GM12873 (cell line): ENCODE measurements around the gene LRP1B.

Source experiments
- TF ChIP-seq, protein P1 (sequence below): IDR thresholded peaks from 2 replicates; pipeline ENCODE4 v1.5.1; 2012; ENCODE audit warnings: low read depth, mild to moderate bottlenecking, moderate library complexity, low read length, control low read depth; ENCODE audit not compliant: insufficient read depth; ENCODE audit errors: missing control alignments

LRP1B gene

DNA sequence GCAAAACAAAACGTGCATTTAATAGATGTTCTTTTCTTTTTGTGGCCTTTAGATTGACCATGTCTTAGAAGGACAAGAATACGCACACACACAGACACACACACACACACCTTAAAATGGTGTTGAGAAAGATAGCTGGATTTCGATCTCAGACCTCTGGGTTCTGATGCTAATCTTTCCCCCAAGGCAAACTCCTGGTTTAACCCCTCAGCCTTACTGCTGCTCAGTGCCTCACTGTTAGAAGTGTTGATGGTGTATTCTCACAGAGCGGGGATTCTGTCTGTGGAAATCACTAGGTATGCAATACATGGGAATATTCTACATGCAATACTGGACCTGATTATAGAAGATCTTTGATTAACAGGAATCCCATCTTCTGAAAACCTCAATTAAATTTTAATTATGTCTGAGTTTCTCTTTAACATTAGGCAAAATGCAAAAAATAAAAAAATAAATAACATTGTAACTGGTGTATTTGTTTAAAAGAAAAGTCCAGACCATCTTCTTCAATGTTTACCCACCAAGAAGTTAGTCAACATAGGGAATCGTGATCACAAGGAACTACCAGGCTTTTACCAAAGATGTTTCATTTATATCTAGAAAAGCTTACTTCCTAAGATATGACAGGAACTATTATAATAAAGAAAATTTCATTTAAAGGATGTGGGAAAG is 613.5 kb downstream of the LRP1B start:
- TF ChIP-seq, protein P1, sequence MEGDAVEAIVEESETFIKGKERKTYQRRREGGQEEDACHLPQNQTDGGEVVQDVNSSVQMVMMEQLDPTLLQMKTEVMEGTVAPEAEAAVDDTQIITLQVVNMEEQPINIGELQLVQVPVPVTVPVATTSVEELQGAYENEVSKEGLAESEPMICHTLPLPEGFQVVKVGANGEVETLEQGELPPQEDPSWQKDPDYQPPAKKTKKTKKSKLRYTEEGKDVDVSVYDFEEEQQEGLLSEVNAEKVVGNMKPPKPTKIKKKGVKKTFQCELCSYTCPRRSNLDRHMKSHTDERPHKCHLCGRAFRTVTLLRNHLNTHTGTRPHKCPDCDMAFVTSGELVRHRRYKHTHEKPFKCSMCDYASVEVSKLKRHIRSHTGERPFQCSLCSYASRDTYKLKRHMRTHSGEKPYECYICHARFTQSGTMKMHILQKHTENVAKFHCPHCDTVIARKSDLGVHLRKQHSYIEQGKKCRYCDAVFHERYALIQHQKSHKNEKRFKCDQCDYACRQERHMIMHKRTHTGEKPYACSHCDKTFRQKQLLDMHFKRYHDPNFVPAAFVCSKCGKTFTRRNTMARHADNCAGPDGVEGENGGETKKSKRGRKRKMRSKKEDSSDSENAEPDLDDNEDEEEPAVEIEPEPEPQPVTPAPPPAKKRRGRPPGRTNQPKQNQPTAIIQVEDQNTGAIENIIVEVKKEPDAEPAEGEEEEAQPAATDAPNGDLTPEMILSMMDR, result no peak

- TF ChIP-seq, protein P1, result no peak
These were observed 614.9 kb downstream of the LRP1B start for GRCh38 chr2:141515931-141516330.

- TF ChIP-seq, protein P1, result no peak
These were observed 617.0 kb downstream of the LRP1B start for GRCh38 chr2:141513853-141514252.

DNA sequence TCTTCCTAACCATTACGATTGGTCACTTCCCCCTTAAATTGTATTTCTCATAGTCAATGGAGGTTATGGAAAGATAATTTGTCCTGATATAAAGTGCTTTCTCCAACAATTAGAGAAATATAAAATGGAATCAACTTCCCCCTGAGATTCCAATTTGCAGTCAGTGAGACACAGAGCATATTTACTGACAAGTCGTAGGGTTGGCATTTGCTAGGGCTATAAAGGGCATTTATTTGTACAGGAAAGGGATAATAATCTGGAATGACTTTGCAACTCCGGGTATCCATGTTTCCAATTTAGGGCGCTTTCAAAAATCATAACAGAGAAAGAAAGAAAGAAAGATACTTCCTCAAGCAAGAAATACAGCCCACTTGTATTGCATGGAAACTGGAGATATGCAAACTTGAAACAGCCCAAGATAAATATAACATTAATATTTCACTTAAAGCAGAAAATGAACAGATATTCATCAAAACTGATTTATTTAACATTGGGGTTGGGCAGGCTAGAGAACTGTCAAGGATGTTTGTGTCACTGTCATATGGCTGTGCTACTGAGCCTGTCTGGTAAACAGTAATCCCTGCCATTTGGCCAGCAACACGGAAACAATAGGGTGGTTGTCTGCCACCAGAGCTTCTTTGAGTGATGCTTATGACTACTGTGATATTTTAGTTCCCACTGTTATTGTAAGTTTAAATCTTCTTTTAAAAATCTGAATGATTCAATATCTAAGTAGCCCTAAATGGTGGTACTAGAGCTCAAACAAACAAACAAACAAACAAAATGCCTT is 621.8 kb downstream of the LRP1B start:
- TF ChIP-seq, protein P1, result no peak

- TF ChIP-seq, protein P1, result no peak
These were observed 622.6 kb downstream of the LRP1B start for GRCh38 chr2:141508086-141508752.

DNA sequence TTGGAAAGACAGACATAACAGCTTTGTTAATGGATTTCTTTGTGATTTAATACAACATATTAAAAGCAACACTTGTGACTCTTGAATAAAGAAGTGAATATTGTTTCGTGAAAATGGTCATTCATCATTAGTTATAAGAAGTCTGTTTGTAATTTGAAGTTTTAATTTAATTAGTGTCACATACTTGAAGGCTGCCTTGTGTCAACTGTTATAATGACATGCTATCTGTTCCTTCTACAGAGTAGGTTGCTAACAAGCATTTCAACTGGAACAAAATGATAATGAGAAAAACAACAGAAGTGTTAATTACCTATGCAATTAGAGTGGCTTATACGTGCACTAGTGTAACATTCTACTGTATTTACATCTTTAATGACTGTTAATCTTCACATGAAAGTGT is 624.7 kb downstream of the LRP1B start:
- TF ChIP-seq, protein P1, result no peak

DNA sequence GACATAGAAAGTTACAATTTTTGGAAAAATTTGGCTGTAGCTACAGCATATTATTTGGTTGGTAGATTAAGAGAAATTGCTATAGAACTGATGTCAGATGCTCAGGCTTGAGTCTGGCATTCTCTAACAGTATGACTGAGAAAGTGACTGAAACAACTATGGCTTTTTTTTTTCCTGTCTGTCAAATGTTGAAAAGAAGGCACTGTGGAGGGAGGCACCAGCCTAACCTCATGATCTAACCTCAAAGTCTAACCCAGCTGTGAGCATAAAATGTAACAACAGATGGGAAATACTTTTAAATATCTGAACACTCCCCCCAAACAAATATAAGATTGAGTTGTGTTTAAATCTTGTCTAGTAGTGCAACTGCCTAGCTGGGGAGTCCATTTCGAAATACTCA is 629.1 kb downstream of the LRP1B start:
- TF ChIP-seq, protein P1, result no peak
